Uterus (tissue), 4 donors: ENCODE measurements around the gene FMO3. TPM values are rescaled to one million over a fixed set of nuclear protein-coding genes. Genes with fewer than 3 reads are reported as not detected.

ENCODE experiments used
- DNase-seq, 2 donors: peaks; one replicate each; pipeline ENCODE4 v3.0.0-alpha.2; 2019 to 2020
- H3K27ac ChIP-seq, 2 donors: fragments of 200-600 bp; sonication (generic); 1 replicate in 1 of 2; 2 replicates in 1 of 2; pipeline ENCODE4 v1.5.1; 2016 to 2018
- H3K27me3 ChIP-seq, 2 donors: fragments of 200-600 bp; sonication (generic); one replicate each; pipeline ENCODE4 v1.5.1; 2018 to 2019; ENCODE audit warnings: control low read depth in 1 of 2
- H3K36me3 ChIP-seq, 2 donors: fragments of 200-600 bp; sonication (generic); one replicate each; pipeline ENCODE4 v1.5.1; 2019; ENCODE audit warnings: control low read depth in 1 of 2
- H3K4me1 ChIP-seq, 2 donors: fragments of 200-600 bp; sonication (generic); one replicate each; pipeline ENCODE4 v1.5.1; 2018 to 2019; ENCODE audit warnings: control low read depth in 1 of 2
- H3K4me3 ChIP-seq, 2 donors: fragments of 200-600 bp; sonication (generic); 1 replicate in 1 of 2; 2 replicates in 1 of 2; pipeline ENCODE4 v1.5.1; 2018 to 2019; ENCODE audit warnings: mild to moderate bottlenecking in 1 of 2
- H3K9me3 ChIP-seq, 2 donors: fragments of 200-600 bp; sonication (generic); one replicate each; pipeline ENCODE4 v1.5.1; 2019; ENCODE audit warnings: control low read depth in 1 of 2
- CTCF ChIP-seq, 4 experiments: fragments of 200-600 bp in 2 of 4; fragments of 450-650 bp in 2 of 4; sonication (generic) in 2 of 4; IDR thresholded peaks; one replicate each; pipeline ENCODE4 v1.5.1; 2016 to 2019; ENCODE audit warnings: antibody characterized with exemption in 4 of 4, mild to moderate bottlenecking in 2 of 4, moderate library complexity in 1 of 4
- POLR2A ChIP-seq, 2 donors: fragments of 450-650 bp; IDR thresholded peaks; one replicate each; pipeline ENCODE4 v1.6.1; 2016; ENCODE audit warnings: antibody characterized with exemption in 2 of 2, mild to moderate bottlenecking in 1 of 2, moderate library complexity in 1 of 2
- intact Hi-C: fragments of 100-400 bp; cut with DNase I; formaldehyde crosslinking; loops from one replicate; pipeline ENCODE4 v1.15.1; 2023; ENCODE audit warnings: low total_unique reads
- total RNA-seq, 4 donors: library from RNA; depleted of rRNA in 3 of 4; stranded (reverse); fragments of >200 nt in 3 of 4; gene quantifications; one replicate each; pipeline versions ENCODE4 v1.1.0 to v1.2.4, GENCODE V29; 2014 to 2023
- donor health status: DM: yes; HTN: yes; CAD: no.

Gene FMO3
- total RNA-seq, 4 donors from 2014 or later = 0.14 to 30.9 (median 1.1) TPM

GRCh38 chr1:171150156-171150555, 59.5 kb downstream of the FMO3 start:
- no peaks in the 10 kb centered on the region for H3K36me3 ChIP-seq
- intact Hi-C loops = no loop called here
- TF ChIP-seq POLR2A (IDR thresholded peaks at IDR 0.05) (no peak), CTCF (IDR thresholded peaks at IDR 0.05) (no peak)

GRCh38 chr1:171152549-171152948, 61.8 kb downstream of the FMO3 start:
- no peaks in the 10 kb centered on the region for H3K36me3 ChIP-seq
- no peak overlapping the region for H3K27ac ChIP-seq
- H3K27me3 ChIP-seq = no peaks in the 10 kb centered on the region
- H3K9me3 ChIP-seq = no peaks in the 10 kb centered on the region
- DNase-seq = no peak
- TF ChIP-seq POLR2A (IDR thresholded peaks at IDR 0.05) (no peak), CTCF (IDR thresholded peaks at IDR 0.05) (no peak)
- intact Hi-C loops = no loop called here
- no peaks in the 10 kb centered on the region for H3K4me1 ChIP-seq
- no peak overlapping the region for H3K4me3 ChIP-seq

More at GRCh38 chr1:171150156-171150555, 59.5 kb downstream of the FMO3 start:
- Histone ChIP-seq H3K4me1 (no peaks in the 10 kb centered on the region), H3K27ac (no peak overlapping the region), H3K27me3 (no peaks in the 10 kb centered on the region), H3K9me3 (no peaks in the 10 kb centered on the region), H3K4me3 (no peak overlapping the region)
- DNase-seq = no peak

GRCh38 chr1:171155484-171155883, 64.8 kb downstream of the FMO3 start:
- DNase-seq = no peak
- no peak overlapping the region for H3K4me3 ChIP-seq

GRCh38 chr1:171158096-171158495, 67.4 kb downstream of the FMO3 start:
- TF ChIP-seq CTCF (IDR thresholded peaks at IDR 0.05) (no peak), POLR2A (IDR thresholded peaks at IDR 0.05) (no peak)
- intact Hi-C loops = no loop called here
- H3K27ac ChIP-seq = no peak overlapping the region
- H3K36me3 ChIP-seq = no peaks in the 10 kb centered on the region
- no peaks in the 10 kb centered on the region for H3K4me1 ChIP-seq
- H3K9me3 ChIP-seq = no peaks in the 10 kb centered on the region
- no peak for DNase-seq
- H3K4me3 ChIP-seq = no peak overlapping the region
- no peaks in the 10 kb centered on the region for H3K27me3 ChIP-seq

More at GRCh38 chr1:171155484-171155883, 64.8 kb downstream of the FMO3 start:
- Histone ChIP-seq H3K9me3 (no peaks in the 10 kb centered on the region), H3K27me3 (no peaks in the 10 kb centered on the region), H3K36me3 (no peaks in the 10 kb centered on the region), H3K27ac (no peak overlapping the region), H3K4me1 (no peaks in the 10 kb centered on the region)
- intact Hi-C loops = no loop called here
- TF ChIP-seq POLR2A (IDR thresholded peaks at IDR 0.05) (no peak), CTCF (IDR thresholded peaks at IDR 0.05) (no peak)

- no peak for DNase-seq
- no peak overlapping the region for H3K4me3 ChIP-seq
- no peaks in the 10 kb centered on the region for H3K36me3 ChIP-seq
- intact Hi-C loops = no loop called here
- TF ChIP-seq POLR2A (IDR thresholded peaks at IDR 0.05) = no peak
- no peak for TF ChIP-seq CTCF (IDR thresholded peaks at IDR 0.05)
- H3K27me3 ChIP-seq = no peaks in the 10 kb centered on the region
- no peaks in the 10 kb centered on the region for H3K9me3 ChIP-seq
- no peak overlapping the region for H3K27ac ChIP-seq
- no peaks in the 10 kb centered on the region for H3K4me1 ChIP-seq
These were observed 67.8 kb downstream of the FMO3 start for GRCh38 chr1:171158551-171158950.
